ENCODE data around the gene ASTL. TPM values are rescaled to one million over a fixed set of nuclear protein-coding genes. Genes with fewer than 3 reads are reported as not detected.

Gene ASTL
- total RNA-seq, 1 experiment from 2014 or later: 0.34 TPM

DNA sequence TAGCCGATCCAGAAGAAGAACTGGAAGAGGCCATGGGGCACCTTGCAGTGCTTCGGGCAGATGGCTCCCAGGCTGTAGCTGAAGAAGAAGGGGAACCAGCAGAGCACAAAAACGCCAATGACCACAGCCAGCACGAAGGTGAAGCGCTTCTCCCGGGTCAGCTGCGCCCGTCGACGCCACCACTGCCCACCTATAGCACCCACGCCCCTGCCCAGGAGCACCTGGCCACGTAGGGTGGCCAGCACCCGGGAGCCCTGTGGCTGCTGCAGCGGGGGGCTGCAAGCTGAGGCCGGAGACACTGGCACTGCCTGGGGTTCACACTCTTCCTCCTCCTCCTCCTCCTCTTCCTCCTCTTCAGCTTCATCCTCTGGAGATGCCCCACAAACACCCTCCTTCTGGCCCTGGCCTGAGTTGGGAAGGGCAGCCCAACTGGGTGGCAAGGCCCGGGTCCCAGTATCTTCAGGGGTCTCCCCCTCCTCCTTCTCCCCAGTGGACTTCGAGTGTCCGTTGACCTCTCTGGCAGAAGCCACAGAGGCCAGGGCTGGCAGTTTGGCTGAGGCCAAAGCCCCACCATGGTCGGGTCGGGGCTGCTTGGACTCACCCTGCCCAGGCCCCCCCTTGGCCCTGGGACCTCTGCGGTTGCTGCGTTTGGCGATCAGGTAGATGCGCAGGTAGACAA is 23.3 kb downstream of the ASTL start:
- ChIA-PET RAD21 (ENCODE audit: low non-redundant PET in 1 of 2, low total read pairs in 2 of 2, uncharacterized antibody in 2 of 2, unreplicated experiment in 2 of 2) (no interaction called here), POLR2A (no interaction called here), CTCF (interaction anchor here (0.9 kb wide), 1 partner anchor 122 kb away, joined by 3 read pairs; no protein-coding TSS in a partner anchor)
- no peak overlapping the region for H2AFZ ChIP-seq (ENCODE audit: low read depth, low read length, poor library complexity, severe bottlenecking)
- H3K4me2 ChIP-seq (ENCODE audit: low read length): no peak overlapping the region
- no TSS peak for BruUV-seq (replicated peaks)
- no peak for ATAC-seq
- no peaks in the 10 kb centered on the region for H3K9me3 ChIP-seq (ENCODE audit: control insufficient read depth in 1 of 2, insufficient read depth in 1 of 2, low read depth in 1 of 2, low read length in 2 of 2)
- no peak overlapping the region for H3K4me3 ChIP-seq (replicated peaks in 1 of 2; ENCODE audit: low read depth in 1 of 2, low read length in 2 of 2)
- no peaks in the 10 kb centered on the region for H3K79me2 ChIP-seq (ENCODE audit: insufficient read depth, low read length)
- no peak for DNase-seq (ENCODE audit: low read depth, low spot score)
- no peak overlapping the region for H3K9ac ChIP-seq (ENCODE audit: low read length)
- TF ChIP-seq SIN3A (IDR thresholded peaks at IDR 0.05; ENCODE audit: low read depth): no peak
- TF ChIP-seq SRF (IDR thresholded peaks at IDR 0.05; ENCODE audit: low read depth): no peak
- no peak for TF ChIP-seq EZH2phosphoT487 (IDR thresholded peaks at IDR 0.05; ENCODE audit: borderline replicate concordance)
- TF ChIP-seq EZH2 (IDR thresholded peaks at IDR 0.05): no peak
- TF ChIP-seq ELF1 (IDR thresholded peaks at IDR 0.05; ENCODE audit: borderline replicate concordance, low read depth): no peak
- TF ChIP-seq, protein P1, sequence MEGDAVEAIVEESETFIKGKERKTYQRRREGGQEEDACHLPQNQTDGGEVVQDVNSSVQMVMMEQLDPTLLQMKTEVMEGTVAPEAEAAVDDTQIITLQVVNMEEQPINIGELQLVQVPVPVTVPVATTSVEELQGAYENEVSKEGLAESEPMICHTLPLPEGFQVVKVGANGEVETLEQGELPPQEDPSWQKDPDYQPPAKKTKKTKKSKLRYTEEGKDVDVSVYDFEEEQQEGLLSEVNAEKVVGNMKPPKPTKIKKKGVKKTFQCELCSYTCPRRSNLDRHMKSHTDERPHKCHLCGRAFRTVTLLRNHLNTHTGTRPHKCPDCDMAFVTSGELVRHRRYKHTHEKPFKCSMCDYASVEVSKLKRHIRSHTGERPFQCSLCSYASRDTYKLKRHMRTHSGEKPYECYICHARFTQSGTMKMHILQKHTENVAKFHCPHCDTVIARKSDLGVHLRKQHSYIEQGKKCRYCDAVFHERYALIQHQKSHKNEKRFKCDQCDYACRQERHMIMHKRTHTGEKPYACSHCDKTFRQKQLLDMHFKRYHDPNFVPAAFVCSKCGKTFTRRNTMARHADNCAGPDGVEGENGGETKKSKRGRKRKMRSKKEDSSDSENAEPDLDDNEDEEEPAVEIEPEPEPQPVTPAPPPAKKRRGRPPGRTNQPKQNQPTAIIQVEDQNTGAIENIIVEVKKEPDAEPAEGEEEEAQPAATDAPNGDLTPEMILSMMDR (IDR thresholded peaks at IDR 0.05 in 2 of 3, conservative IDR thresholded peaks at IDR 0.05 in 1 of 3; ENCODE audit: borderline replicate concordance in 1 of 3, insufficient read depth in 1 of 3, low read depth in 2 of 3, low read length in 2 of 3): no peak
- TF ChIP-seq JUND (IDR thresholded peaks at IDR 0.05): no peak
- no peak for TF ChIP-seq MAX (IDR thresholded peaks at IDR 0.05)
- TF ChIP-seq POLR2A (IDR thresholded peaks at IDR 0.05; ENCODE audit: borderline replicate concordance, extremely low read depth, insufficient read depth, insufficient read length): no peak
- TF ChIP-seq EGR1 (IDR thresholded peaks at IDR 0.05; ENCODE audit: low read depth): no peak
- TF ChIP-seq, protein P2, sequence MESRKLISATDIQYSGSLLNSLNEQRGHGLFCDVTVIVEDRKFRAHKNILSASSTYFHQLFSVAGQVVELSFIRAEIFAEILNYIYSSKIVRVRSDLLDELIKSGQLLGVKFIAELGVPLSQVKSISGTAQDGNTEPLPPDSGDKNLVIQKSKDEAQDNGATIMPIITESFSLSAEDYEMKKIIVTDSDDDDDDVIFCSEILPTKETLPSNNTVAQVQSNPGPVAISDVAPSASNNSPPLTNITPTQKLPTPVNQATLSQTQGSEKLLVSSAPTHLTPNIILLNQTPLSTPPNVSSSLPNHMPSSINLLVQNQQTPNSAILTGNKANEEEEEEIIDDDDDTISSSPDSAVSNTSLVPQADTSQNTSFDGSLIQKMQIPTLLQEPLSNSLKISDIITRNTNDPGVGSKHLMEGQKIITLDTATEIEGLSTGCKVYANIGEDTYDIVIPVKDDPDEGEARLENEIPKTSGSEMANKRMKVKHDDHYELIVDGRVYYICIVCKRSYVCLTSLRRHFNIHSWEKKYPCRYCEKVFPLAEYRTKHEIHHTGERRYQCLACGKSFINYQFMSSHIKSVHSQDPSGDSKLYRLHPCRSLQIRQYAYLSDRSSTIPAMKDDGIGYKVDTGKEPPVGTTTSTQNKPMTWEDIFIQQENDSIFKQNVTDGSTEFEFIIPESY (IDR thresholded peaks at IDR 0.05; ENCODE audit: extremely low read depth, insufficient replicate concordance, low read length): no peak
- H3K27me3 ChIP-seq (ENCODE audit: insufficient read depth, low read length): no peaks in the 10 kb centered on the region
- H4K20me1 ChIP-seq (ENCODE audit: insufficient read depth): no peaks in the 10 kb centered on the region
- intact Hi-C loops (cut with micrococcal nuclease): no loop called here
- no peak overlapping the region for H3K27ac ChIP-seq (ENCODE audit: low read depth, low read length)
- H3K36me3 ChIP-seq (ENCODE audit: control insufficient read depth in 1 of 2, insufficient read depth in 2 of 2, low read length in 2 of 2): no peaks in the 10 kb centered on the region
- H3K9me2 ChIP-seq (ENCODE audit: insufficient read depth): no peaks in the 10 kb centered on the region
- H3K4me1 ChIP-seq (ENCODE audit: control insufficient read depth in 1 of 2, insufficient read depth in 2 of 2, low read length in 2 of 2): peaks cover 11 to 16% of the 10 kb centered on the region in 2 experiments
